HUDEP-2 (cell line): ENCODE results near the gene SLC1A7.

Experiments
- DNase-seq, 76 experiments: peaks; one replicate each; lab custom pipeline; 2025; ENCODE audit not compliant: unreplicated experiment in 76 of 76; lab: John Stamatoyannopoulos, UW

The SLC1A7 gene

DNA sequence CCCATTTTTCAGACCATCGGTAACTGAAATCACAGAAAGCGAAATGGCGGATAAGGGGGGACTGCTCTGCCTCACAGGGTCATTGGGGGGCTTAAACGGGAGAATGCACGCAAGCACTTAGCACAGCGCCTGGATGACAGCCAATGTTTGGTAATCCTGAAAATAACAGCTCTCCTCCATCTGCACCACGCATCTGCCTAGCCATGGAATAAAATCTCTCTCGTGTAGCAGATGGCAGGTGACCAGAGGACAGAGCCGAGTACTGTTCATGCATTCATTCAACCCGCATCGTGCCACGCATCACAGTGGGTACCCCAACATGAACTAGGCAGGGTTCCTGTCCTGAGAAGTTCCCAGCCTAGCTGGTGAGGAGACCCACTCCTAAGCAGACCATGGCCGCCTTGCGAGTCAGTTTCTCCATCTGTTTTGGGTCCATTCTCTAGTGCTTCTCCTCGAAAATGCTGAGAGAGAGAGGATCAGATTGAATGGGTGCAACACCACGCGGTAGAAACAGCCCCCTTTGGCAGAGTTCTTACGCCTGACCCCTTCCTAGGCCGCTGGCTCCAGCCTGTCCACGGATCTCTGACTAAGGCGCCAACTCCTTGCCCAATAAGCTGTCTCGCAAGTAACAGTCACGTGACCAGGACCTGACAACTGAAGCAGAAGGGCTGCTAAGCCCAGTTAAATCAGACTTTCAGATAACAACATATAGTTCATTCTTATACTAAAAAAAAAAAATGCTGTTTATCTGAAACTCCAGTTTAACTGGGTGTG, 7.3 kb downstream of the SLC1A7 start:
- peak in 31 of 76 experiments; percentile 5 to 69 (median 34) for DNase-seq

DNA sequence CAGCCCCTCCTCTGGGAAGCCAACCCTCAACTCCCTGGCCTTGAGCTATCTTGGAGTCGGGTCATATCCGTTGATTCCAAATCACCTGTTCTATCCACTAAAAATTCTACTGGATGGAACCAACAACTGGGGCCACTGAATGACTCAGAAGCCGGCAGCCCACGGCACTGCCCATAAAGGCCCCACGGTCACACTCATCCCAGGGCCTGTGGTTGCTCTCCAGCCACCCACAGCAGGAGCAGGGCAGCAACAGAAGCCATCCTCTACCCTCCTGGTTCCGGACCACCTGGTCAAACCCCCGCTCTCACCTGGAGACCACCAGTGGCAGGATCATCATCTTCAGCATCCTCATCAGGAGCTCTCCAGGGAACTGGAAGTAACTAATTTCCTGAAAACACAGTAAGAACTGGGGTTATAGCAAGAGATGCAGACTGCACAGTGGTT, 8.4 kb downstream of the SLC1A7 start:
- no peak for DNase-seq

DNA sequence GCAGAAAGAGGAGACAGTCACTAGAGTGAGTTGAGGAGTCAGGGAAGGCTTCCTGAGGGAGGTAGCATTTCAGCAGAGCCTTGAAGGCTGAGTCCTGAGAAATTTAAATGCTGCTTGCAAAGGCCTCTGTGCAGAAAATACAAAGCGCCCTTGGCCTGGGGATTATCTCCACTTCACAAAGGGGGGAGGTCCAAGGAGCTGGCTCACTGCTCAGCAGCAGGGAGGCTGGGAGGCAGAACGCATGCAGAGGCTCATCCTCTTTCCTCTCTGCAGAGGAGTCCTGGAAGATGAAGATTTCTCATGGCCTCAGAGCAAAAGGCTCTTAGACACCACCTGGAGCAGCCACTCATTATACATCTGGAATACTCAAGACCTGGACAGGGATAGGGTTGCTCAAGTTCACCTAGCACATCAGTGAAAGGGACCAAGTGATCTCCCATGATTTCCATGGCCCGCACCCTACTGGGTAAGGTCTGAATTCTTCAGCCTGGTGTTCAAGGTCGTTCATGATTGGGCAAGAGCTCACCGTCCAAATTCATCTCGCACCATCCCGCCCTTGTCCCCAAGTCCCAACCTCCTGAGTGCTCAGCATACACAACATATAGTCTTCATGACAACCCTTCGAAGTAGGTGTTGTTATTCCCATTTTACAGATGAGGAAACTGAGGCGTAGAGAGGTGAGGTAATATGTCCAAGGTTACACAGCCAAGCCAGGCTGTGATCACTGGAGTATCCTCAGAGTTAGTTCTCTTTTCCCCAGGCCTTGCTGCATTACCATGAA, 9.0 kb downstream of the SLC1A7 start:
- DNase-seq: no peak

DNA sequence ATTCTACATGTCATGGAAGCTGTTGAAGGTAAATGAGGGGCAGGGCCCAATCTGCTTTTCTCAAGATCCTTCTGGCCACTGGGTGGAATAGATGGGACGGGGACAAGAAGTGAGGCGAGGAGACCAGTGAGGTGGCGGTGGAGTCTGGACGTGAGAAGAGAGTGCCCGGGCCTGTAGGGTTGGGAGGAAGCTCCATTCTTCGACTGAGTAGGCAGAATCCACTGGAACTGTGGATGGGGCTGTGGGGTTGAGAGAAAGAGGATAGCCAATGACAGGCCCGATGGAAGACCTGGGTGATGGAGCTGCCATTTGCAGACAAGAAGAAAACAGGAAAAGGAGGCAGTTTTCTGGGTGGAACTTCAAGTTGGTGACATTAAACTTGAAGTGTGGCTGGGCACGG, 10.3 kb downstream of the SLC1A7 start:
- DNase-seq: no peak

DNA sequence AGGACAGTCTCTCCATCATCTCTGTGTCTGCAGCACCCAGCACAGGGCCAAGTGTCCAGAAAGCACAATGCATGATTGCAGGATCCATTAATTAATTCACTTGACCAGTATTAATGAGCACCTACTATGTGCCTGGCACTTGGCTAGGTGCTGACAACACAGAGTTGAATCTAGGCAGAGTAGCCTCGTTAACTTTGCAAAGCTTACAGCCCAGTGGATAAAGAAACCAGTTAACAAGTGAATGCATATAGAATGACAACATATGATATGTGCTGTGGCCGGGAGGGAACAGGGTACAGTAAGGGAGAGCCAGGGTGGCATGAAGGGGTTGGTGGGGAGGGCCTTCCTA, 10.9 kb downstream of the SLC1A7 start:
- no peak for DNase-seq

DNA sequence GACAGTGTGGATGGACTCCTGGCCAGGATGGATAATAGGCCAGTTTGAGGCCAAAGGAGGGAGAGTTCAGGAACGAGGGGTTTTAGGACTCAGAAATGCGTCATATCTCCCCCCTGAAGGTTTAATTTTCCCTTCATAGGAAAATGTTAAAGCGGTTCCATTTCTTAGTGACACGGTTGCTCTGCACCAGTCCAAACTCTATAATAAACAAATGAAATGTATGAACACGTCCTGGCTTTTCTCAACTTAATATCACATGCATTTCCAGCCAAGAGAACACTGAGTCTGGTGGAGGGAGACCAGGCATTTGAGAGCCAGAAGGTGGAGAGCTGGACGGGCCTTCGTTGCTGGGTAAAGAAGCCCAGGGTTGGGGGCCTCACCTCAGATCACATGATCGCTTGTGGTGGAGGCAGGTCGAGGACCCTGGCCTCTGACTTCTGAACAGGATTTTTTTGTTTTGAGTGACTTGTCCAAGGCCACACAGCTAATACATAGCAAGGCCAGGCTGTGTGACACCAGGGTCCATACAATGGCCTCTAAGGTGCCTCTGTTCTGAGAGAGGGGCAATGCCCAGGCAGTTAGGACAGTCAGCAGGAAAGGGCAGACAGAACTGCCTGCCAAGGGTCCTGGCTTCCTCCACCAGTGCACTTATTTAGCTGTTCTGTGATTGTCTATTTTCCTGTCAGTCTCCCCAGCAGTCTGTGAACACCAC, 11.4 kb downstream of the SLC1A7 start:
- no peak for DNase-seq

DNA sequence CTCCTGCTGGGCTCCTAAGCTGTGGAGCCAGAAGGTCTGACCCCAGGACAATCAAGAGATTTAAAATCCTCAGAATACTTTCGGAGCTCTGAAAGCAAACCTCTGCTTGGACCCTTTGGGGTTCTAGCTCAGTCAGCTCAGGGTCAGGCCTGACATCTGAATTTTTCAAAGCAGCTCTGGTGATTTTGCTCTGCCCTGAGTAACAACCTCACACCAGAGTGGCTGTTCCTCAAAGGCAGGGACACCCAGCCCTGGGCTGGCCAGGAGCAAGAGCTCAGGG, 11.9 kb downstream of the SLC1A7 start:
- no peak for DNase-seq

DNA sequence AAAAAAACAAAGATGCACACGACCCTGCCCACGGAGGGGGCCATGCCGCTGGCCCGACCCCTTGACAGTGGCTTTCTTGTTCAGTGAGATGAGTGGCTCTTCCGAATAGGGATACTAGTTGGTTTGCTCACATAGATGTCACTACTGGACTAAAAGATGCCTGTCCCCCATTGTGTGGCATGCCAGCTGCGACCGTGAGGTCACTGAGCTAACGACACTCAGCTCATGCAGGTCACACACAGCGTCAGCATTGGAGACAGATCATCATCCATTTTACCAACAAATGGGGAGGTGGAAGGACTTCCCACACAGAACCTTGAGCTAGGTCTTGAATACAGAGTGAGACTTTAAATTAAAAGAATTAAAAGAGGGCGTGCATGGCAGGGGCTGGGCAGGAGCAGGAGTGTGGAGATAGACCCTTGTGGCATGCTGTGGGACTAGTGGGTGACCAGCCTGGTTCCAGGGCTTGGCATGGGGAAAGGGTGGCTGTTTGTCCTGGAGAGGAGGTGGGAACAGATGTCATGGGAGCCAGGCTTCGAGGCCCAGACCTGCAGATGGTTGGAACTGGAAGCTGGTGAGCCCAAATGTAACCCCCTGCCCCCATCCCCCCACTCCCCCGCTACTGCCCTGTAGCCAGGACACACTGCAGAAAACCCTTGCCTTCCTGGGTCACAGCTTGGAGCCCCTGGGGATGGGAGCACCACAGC, 12.4 kb downstream of the SLC1A7 start:
- DNase-seq: no peak

DNA sequence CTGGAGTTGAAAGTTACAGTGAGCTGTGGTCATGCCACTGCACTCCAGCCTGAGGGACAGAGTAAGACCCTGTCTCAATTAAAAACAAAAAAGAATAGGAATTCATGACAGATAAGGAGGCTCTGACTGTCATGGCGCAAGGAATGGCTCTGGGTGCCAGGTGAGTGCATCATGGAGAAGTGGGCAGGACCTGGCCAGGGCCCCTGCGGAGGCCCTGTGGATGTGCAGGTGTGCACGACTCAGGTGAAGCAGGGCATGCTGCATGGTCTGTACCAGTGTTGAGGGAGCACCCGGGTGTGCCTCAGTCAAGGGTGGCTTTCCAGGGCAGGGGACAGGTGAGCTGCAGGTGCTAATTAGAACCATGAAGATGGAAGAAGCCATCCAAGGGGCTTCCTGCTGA, 14.0 kb downstream of the SLC1A7 start:
- no peak for DNase-seq

DNA sequence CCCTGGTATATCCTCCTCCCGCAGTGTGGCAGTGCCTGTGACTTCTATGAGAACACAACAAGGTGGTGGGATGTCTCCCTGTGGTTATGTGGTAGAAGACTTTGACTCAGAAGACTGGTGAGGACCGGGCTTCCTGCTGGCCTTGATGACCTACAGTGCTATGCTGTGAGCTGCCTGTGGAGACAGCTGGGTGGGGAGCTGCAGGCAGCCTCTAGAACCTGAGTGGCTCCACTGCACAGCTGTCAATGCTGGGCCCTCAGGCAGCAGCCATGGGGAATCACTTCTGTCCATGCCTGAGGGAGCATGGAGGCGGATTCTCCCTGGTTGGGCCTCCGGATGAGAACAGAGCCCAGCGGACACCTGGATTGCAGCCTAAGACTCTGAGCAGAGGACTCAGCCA, 14.9 kb downstream of the SLC1A7 start:
- no peak for DNase-seq

DNA sequence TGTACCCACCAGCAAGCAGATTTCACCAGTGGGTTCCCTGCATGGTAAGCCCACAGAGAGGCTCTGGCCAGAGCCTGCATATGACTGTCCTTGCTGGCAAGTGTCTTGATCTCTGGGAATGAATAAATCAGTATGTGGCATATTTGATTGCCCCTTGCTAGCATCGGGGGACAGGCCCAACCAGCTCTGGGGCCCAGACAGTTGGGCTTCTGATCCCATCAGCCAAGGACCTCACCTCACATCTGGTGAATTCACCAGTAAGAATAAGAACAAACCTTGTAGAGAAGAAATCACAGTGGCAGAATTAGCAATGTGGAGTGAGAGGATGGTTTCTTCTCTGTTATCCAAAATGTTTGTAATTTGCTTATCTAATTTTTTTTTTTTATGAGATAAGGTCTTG, 15.9 kb downstream of the SLC1A7 start:
- DNase-seq: no peak

DNA sequence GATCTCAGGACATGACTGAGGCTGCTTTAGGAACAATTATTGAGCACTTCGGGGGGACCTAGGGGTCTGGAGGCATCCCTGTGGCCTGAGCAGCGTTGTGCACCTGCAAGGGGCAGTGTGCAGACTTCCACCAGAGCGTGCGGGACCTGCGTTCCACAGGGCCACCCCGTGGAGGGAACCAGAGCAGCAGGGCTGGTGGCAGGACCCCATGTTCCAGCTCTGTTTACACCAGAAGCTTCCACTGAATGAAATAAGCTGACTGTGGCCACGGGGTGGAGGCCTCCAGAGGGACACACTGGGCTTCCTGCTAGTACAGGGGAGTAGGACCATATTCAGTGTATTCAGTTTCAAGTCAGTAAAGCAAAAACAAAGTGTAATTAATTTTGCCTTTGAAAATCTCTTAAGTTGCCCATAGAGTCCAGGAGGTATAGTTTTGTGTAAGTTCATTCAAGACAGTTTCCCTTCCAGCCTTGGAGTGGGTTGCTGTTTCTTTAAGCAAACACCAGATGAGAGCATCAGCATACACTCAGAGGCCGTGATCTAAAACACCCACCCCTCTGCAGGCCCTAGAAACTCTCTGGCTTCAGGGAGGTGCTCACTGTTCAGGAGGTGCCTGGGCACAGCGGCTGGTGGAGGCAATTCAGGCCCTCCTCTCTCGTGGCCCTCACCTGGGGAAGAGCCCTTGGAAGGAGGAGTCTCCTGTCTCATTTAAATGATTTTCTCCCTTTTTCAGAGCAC, 16.6 kb downstream of the SLC1A7 start:
- no peak for DNase-seq

DNA sequence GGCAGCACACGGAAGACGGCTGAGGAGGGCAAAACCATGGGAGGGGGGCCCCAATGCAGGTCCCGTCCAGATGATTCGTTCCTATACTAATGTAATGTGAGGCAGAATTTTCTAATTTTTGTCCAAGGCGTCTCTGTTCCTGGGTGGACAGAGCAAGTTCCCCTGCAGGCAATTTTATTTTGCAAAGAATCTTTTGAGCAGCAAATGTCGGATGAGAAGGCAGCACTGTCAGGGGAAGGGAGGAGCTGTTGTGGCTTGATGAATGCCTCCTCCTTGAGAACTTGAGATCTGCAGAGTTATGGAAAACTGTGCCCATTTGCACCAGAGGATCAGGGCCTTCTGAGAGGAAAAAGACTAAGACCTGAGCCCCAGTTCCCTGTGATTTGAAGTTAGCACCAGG, 17.3 kb downstream of the SLC1A7 start:
- DNase-seq: no peak

DNA sequence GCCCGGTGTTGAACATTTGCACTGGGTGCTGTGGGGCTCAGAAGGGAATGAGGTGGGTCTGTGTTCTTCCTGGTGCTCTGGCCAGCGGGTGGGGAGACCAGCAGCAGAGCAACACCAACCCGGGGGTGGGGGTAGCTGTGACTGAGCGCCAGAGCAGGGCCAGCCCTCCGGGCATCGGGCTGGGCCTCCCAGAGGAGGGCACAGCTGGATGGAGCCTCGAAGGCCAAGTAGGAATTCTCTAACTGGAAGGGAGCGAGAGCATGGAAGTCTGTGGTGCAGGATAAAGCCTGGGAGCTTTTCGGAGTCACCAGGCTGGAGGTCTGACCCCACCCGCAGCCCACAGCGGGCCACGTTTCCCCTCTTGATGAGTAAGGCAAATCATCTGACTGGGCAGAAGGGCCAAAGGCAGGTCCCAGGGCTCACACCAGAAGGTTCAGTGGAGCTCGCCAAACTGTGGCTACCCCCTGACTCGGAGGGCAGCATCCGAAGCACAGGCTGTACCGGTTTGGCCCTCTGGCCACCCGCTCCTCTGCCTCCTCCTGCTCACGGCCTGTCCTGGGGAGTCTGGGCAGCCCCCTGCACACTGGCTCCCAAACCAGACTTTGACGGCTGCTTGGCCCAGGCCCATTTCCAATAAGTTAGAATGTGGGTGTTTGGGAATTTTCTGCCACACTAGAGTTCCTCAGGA, 18.8 kb downstream of the SLC1A7 start:
- DNase-seq: no peak

DNA sequence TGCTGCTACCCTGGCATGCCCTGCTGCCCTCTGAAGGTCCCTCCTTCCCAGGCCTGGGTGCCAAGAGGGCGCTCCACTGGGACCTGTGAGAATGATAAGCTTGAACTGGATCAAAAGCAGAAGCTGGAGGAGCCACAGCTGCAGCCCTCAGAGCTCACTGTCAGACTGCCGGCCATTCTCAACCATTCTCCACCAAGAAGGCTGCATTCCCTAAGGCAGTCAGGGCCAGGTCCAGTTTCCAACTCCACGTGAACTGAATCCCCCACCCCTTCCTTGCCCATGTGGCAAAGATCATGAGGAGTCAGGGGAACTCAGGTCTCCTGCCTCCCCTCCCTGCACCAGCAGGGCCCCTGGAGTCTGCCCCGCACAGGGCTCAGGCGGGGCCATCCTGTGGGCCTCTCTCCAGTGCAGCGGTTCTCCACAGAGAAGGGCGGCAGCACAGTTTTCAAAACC, 19.5 kb downstream of the SLC1A7 start:
- no peak for DNase-seq

DNA sequence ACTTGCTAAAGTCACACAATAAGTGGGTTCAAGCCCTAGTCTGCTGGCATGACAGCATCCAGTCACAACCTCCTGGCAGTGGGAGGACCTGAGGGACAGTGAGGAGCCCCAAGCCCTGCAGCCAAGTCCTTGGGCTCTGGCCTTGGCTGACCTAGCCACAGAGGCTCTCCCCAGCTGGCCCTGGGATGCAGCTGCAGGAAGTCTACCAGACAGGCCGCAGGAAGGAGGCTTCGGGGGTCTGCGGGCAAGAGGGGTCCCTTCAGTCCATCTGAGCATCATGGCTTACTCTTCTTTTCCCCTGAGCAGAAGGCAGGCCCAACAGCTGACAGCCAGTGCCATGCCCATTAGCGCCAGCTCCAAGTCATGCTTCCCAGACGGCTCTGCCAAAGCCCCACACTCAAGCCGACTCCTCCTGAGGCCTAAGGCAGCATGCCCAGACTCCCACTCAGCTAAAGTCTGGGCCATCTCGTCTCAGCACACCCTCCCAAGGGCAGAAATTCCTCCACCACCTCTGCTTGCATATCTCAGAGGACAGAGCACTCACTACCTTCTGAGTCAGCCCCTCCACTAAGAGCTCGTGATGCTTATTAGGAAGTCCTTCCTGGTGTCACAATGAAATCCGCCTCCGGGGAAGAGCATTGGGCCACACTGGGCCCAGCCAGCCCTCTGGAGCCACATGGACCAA, 20.1 kb downstream of the SLC1A7 start:
- no peak for DNase-seq

DNA sequence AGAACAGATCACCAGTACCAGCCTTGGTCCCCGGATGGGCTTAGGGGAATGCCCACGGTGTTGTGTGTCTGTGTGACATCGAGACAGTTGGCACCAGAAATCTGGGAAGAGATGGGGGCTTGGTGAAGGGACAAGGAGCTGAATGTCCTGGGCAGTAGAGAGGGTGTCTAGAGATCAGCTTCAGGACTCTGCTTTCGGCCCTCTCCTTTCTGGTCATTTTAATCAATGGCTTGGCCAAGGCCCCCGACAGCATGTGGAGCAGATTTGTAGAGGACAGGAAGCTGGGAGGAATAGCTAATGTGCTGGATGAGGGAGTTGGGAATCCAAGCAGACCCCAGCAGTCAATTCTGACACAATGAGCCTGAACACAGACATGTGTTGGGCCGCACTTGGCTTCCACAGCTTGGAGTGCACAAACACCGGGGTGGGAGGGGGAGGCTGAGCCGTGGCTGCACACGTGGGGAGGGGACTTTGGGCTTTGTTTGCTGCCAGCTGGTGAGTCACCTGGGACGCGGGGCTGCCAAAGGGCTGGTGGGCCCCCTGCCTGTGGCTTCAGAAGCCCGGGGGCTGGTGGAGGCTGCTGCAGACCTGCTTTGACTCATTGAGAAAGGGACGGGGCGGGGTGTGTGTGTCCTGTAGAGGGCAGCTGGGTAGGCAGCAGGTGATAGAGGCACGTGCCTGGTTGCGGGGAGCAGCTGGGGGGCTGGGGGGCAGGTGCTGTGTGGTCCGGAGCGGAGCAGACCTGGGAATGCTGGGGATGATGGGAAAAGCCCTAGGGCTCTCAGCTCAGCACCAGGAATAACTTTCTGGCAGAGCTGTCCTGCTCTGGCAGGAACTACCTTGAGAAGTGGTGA, 20.9 kb downstream of the SLC1A7 start:
- no peak for DNase-seq

DNA sequence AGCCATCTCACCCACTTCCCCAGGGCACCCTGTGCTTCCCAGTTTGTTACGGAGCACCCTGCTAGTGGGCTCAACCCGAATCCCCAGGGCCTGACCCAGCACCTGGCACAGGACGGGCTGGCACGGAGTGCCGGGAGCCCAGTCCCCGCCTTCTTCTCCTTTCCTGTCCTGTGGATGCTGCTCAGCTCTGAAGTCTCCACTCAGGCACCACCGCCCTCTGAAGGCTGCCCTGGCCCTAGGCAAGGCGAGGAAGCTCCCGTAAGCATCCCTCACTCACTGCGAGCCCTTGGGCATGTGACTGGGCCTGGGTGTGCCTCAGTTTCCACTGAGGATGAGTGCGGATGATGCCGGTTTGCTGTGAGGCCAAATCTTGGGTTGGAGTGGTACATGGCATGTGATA, 21.8 kb downstream of the SLC1A7 start:
- DNase-seq: no peak
